Measurements from ENCODE around the gene ARHGAP32.

ARHGAP32 gene

GRCh38 chr11:128940603-128941002, 251.5 kb downstream of the ARHGAP32 start:
- TF ChIP-seq CTCF (IDR thresholded peaks at IDR 0.05; ENCODE audit: low read depth, low read length) (no peak), EZH2phosphoT487 (IDR thresholded peaks at IDR 0.05; ENCODE audit: low read depth) (no peak)
- no peak overlapping the region for H2AFZ ChIP-seq (ENCODE audit: low read depth, low read length)

DNA sequence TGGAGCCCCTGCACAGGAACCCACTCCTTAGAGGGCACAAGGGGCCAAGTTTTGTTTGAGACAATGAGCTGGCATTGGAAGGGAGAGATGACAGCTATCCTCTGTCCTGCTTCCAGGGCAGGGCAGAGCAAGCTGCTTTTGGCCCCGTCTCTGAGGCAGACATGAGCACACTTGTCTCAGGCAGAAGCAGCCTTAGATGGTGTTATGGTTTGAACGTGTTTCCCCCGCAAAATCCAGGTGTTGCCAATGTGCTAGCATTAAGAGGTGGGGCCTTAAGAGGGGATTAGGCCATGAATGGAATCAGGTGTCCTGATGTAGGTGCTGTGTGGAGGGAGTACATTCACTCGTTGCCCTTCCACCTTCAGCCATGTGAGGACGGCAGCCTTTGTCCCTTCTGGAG, 252.0 kb downstream of the ARHGAP32 start:
- no peaks in the 10 kb centered on the region for H3K9me3 ChIP-seq (ENCODE audit: insufficient read depth, low read length)
- no peak overlapping the region for H3K27ac ChIP-seq (ENCODE audit: low read length)
- no peak overlapping the region for H2AFZ ChIP-seq (ENCODE audit: low read depth, low read length)
- 0 out of 2 replicates have a peak, but pooled peaks cover 3% of the 10 kb centered on the region for H3K27me3 ChIP-seq (ENCODE audit: low read depth, low read length)
- no peaks in the 10 kb centered on the region for H3K4me1 ChIP-seq (ENCODE audit: low read length)
- H3K36me3 ChIP-seq (replicated peaks; ENCODE audit: low read depth, low read length) = no peaks in the 10 kb centered on the region
- H3K79me2 ChIP-seq (ENCODE audit: low read length) = no peaks in the 10 kb centered on the region
- TF ChIP-seq EZH2phosphoT487 (IDR thresholded peaks at IDR 0.05; ENCODE audit: low read depth) (no peak), CTCF (IDR thresholded peaks at IDR 0.05; ENCODE audit: low read depth, low read length) (no peak)
- H3K4me3 ChIP-seq (ENCODE audit: low read length) = no peak overlapping the region
- no peak overlapping the region for H3K4me2 ChIP-seq (ENCODE audit: low read length)
- no peak overlapping the region for H3K9ac ChIP-seq (ENCODE audit: low read length)
- no peaks in the 10 kb centered on the region for H4K20me1 ChIP-seq (ENCODE audit: insufficient read depth, low read length)

More at GRCh38 chr11:128940603-128941002, 251.5 kb downstream of the ARHGAP32 start:
- Histone ChIP-seq H3K36me3 (replicated peaks; ENCODE audit: low read depth, low read length) (no peaks in the 10 kb centered on the region), H3K4me2 (ENCODE audit: low read length) (no peak overlapping the region), H3K27me3 (ENCODE audit: low read depth, low read length) (0 out of 2 replicates have a peak, but pooled peaks cover 3% of the 10 kb centered on the region), H3K9me3 (ENCODE audit: insufficient read depth, low read length) (no peaks in the 10 kb centered on the region), H3K9ac (ENCODE audit: low read length) (no peak overlapping the region), H3K4me1 (ENCODE audit: low read length) (no peaks in the 10 kb centered on the region), H3K4me3 (ENCODE audit: low read length) (no peak overlapping the region), H3K27ac (ENCODE audit: low read length) (no peak overlapping the region), H3K79me2 (ENCODE audit: low read length) (no peaks in the 10 kb centered on the region), H4K20me1 (ENCODE audit: insufficient read depth, low read length) (no peaks in the 10 kb centered on the region)

DNA sequence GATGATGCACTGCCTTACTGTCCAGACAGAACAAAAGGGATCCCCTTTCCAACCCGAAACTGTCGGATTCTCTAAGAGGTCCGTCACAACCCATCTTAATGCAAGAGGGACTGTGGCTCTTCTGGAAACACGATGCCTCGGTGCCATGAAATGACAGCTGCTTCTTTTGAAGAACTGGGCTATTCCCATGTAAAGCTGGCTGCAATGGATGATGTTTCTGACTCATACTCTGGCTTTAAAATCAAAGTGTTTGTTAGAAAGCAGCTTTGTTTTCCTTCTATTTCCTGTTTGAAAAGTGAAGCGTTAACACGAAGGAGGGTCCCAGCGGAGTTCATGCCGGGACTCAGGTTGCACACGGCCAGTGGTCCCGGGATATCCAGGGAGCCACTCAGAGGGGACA, 252.5 kb downstream of the ARHGAP32 start:
- Histone ChIP-seq H2AFZ (ENCODE audit: low read depth, low read length) (no peak overlapping the region), H3K36me3 (replicated peaks; ENCODE audit: low read depth, low read length) (no peaks in the 10 kb centered on the region), H3K9me3 (ENCODE audit: insufficient read depth, low read length) (no peaks in the 10 kb centered on the region), H3K4me1 (ENCODE audit: low read length) (no peaks in the 10 kb centered on the region), H3K27me3 (ENCODE audit: low read depth, low read length) (0 out of 2 replicates have a peak, but pooled peaks cover 3% of the 10 kb centered on the region), H3K4me3 (ENCODE audit: low read length) (no peak overlapping the region), H3K27ac (ENCODE audit: low read length) (no peak overlapping the region), H4K20me1 (ENCODE audit: insufficient read depth, low read length) (no peaks in the 10 kb centered on the region), H3K4me2 (ENCODE audit: low read length) (no peak overlapping the region), H3K79me2 (ENCODE audit: low read length) (no peaks in the 10 kb centered on the region), H3K9ac (ENCODE audit: low read length) (no peak overlapping the region)
- no peak for TF ChIP-seq EZH2phosphoT487 (IDR thresholded peaks at IDR 0.05; ENCODE audit: low read depth)
- TF ChIP-seq CTCF (IDR thresholded peaks at IDR 0.05; ENCODE audit: low read depth, low read length) = no peak

GRCh38 chr11:128938156-128938885, 253.8 kb downstream of the ARHGAP32 start:
- H3K4me1 ChIP-seq (ENCODE audit: low read length) = peaks cover 3% of the 10 kb centered on the region; the same call in 1 of the 2 replicates
- H3K27ac ChIP-seq (ENCODE audit: low read length) = no peak overlapping the region
- no peaks in the 10 kb centered on the region for H3K79me2 ChIP-seq (ENCODE audit: low read length)
- H4K20me1 ChIP-seq (ENCODE audit: insufficient read depth, low read length) = no peaks in the 10 kb centered on the region
- H3K36me3 ChIP-seq (replicated peaks; ENCODE audit: low read depth, low read length) = no peaks in the 10 kb centered on the region
- H3K4me2 ChIP-seq (ENCODE audit: low read length) = no peak overlapping the region
- H3K9ac ChIP-seq (ENCODE audit: low read length) = no peak overlapping the region
- no peak overlapping the region for H3K4me3 ChIP-seq (ENCODE audit: low read length)
- H3K27me3 ChIP-seq (ENCODE audit: low read depth, low read length) = 0 out of 2 replicates have a peak, but pooled peaks cover 3% of the 10 kb centered on the region
- no peaks in the 10 kb centered on the region for H3K9me3 ChIP-seq (ENCODE audit: insufficient read depth, low read length)
- TF ChIP-seq EZH2phosphoT487 (IDR thresholded peaks at IDR 0.05; ENCODE audit: low read depth) = no peak
- no peak for TF ChIP-seq CTCF (IDR thresholded peaks at IDR 0.05; ENCODE audit: low read depth, low read length)
- no peak overlapping the region for H2AFZ ChIP-seq (ENCODE audit: low read depth, low read length)
